Measurements from ENCODE around the gene PRAC1.

- no peak for TF ChIP-seq REST (IDR thresholded peaks at IDR 0.05; ENCODE audit: insufficient read depth in 1 of 2, low read depth in 2 of 2, low read length in 2 of 2)
- TF ChIP-seq POLR2AphosphoS5 (IDR thresholded peaks at IDR 0.05; ENCODE audit: low read depth, low read length) = no peak
- no peak for TF ChIP-seq FOXP2 (optimal IDR thresholded peaks at IDR 0.05; ENCODE audit: borderline replicate concordance, extremely low read depth, extremely low read length, insufficient read depth)
- no peak for TF ChIP-seq TAF1 (IDR thresholded peaks at IDR 0.05; ENCODE audit: borderline replicate concordance, insufficient read depth, low read length)
Observed at GRCh38 chr17:48737330-48738043, 15.2 kb upstream of the PRAC1 start.
